ENCODE data around the gene TRIL.

Gene TRIL

DNA sequence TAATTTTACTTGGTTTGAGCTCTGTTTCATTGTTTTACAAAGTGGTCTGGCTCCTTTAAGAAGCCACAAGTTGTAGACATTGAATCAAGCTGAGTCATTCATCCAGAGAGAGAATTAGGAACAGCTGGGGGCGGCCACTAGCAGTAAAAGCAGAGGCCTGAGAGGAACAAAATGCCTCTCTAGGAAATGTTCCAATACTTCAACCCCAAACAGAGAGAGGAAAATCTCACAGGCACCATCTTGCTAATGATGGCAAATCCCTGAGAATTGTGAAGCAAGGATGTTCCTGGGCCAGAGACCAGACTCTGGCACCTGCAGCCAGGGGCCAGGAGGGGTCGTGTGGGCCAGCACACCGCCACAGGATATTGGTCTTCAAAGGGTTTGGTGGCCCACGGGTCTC is 26.5 kb upstream of the TRIL start:
- TF ChIP-seq, protein P1, sequence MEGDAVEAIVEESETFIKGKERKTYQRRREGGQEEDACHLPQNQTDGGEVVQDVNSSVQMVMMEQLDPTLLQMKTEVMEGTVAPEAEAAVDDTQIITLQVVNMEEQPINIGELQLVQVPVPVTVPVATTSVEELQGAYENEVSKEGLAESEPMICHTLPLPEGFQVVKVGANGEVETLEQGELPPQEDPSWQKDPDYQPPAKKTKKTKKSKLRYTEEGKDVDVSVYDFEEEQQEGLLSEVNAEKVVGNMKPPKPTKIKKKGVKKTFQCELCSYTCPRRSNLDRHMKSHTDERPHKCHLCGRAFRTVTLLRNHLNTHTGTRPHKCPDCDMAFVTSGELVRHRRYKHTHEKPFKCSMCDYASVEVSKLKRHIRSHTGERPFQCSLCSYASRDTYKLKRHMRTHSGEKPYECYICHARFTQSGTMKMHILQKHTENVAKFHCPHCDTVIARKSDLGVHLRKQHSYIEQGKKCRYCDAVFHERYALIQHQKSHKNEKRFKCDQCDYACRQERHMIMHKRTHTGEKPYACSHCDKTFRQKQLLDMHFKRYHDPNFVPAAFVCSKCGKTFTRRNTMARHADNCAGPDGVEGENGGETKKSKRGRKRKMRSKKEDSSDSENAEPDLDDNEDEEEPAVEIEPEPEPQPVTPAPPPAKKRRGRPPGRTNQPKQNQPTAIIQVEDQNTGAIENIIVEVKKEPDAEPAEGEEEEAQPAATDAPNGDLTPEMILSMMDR (IDR thresholded peaks at IDR 0.05; ENCODE audit: low read depth, low read length, missing control alignments): no peak
- H3K4me3 ChIP-seq (ENCODE audit: low read depth, low read length): no peak overlapping the region
- DNase-seq (ENCODE audit: low read depth): no peak

- no peak for DNase-seq (ENCODE audit: low read depth)
- TF ChIP-seq, protein P1 (IDR thresholded peaks at IDR 0.05; ENCODE audit: low read depth, low read length, missing control alignments): no peak
Observed at GRCh38 chr7:28984217-28984616, 26.1 kb upstream of the TRIL start.

DNA sequence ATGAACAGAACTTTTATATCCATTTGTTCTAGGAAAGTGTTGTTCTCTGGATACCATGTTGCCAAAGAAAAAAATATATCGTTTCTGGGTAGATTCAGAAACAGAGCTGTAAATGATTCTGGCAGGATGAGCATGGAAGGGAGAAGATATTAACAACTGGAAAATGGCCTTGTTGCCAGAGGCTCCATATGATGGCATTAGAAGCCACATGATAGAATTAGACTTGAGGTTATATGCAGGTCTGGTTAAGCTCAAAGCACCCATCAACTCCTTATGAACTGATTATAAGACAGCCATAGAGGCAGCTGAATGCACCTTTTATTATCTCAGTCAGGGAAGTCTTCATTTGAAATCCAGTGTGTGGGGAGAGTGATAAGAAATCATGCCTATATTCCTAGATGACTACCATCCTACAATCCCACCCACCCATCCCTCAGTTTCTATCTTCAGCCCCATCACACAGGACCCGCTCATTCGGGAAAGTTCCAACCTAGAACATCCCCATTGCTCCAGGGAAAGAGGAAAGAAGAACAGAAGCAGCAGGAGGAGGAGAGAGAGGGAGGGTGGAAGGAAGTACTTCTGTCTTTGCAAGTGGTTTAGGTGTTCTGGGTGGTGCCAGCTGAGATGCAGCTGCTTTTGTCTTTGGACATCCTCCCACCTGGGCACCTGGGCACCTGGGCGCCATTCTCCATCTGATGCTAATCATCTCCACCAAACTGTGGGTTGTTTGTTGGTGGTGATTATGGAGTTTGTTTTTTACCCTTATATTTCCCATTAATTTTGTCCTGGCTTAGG is 25.5 kb upstream of the TRIL start:
- DNase-seq (ENCODE audit: low read depth): no peak
- TF ChIP-seq, protein P1 (IDR thresholded peaks at IDR 0.05; ENCODE audit: low read depth, low read length, missing control alignments): no peak
- no peak overlapping the region for H3K4me3 ChIP-seq (ENCODE audit: low read depth, low read length)

More at GRCh38 chr7:28984217-28984616, 26.1 kb upstream of the TRIL start:
- H3K4me3 ChIP-seq (ENCODE audit: low read depth, low read length): no peak overlapping the region

GRCh38 chr7:28981161-28981465 is 23.0 kb upstream of the TRIL start:
- TF ChIP-seq, protein P1 (IDR thresholded peaks at IDR 0.05; ENCODE audit: low read depth, low read length, missing control alignments): no peak
- no peak overlapping the region for H3K4me3 ChIP-seq (ENCODE audit: low read depth, low read length)
- no peak for DNase-seq (ENCODE audit: low read depth)

DNA sequence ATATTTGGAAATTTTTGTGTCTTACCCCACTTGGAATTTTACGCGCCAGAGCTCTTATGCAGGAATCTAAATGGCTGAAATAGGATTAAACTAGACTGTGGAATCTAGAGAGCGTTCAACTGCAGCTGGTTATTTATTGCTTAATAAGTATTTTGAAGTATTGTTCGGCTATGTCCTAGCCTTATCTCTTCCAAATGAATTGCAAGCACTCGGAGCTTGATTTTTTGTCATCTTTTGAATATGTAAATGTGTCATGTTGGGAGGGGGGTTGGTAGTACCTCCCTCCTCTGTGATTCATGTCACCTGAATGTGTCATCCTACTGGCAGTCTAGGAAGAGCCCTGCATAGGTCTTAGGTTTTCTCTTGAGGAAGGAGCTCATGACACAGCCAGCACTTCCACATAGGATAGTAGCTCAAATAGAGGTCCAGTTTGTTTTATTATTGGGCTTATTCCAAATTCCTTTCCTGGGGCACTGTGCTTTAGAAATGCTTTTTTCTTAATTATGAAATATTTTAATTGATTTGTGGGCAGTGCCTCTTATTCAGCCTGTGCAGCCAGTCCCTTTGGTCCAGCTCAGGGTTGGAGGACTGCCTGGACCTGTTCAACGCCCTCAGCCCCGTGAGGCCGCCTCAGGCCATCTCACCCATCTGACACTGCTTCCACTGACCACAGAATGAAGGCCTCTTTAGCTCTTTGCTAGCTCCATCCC is 22.5 kb upstream of the TRIL start:
- TF ChIP-seq, protein P1 (IDR thresholded peaks at IDR 0.05; ENCODE audit: low read depth, low read length, missing control alignments): no peak

GRCh38 chr7:28979776-28980175 is 21.6 kb upstream of the TRIL start:
- no peak overlapping the region for H3K4me3 ChIP-seq (ENCODE audit: low read depth, low read length)
- TF ChIP-seq, protein P1 (IDR thresholded peaks at IDR 0.05; ENCODE audit: low read depth, low read length, missing control alignments): no peak
- no peak for DNase-seq (ENCODE audit: low read depth)

More for the DNA sequence above, 22.5 kb upstream of the TRIL start:
- DNase-seq (ENCODE audit: low read depth): no peak
- H3K4me3 ChIP-seq (ENCODE audit: low read depth, low read length): no peak overlapping the region

Measured in GM12864 (cell line).